ENCODE data around the gene CXCL9.
"Not testable (repeated sequence)": the region's sequence is repeated elsewhere in the genome, so short reads cannot be mapped to it uniquely, and the experiment has no call there.

The CXCL9 gene

DNA sequence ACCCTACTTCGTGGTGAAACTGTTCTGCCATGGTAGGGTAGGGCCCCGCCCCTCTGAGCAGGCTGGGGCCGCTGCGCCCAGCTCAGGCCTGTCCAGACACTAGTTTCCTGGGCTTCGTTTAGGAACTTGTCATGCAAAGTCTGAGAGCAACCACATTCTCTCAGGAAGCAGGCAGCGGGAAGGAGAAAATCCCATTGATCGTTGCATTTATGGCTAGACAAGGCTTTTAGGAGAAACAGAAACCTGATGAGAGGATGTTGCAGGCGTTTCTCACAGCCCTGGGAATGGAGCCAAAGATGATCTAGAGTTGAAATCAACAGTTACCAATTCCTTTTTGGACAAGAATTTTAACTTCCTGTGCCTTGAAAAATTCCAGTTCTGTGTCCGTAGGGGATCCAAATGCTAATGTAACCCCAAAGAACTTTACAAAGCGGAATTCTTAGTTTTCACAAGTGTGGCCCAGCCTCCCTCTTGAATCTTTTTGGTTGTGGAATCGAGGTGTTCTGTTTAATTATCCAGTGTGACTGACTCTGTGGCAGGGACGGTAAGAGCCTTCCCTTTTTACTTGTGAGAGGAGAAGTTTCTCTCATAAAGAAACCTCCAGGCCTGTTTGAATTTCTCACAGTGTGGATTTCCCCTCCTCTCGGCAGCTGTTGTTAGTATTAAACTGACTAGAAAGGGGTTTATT, 4.5 kb upstream of the CXCL9 start:
- DNase-seq (ENCODE audit: low spot score), result no peak

DNA sequence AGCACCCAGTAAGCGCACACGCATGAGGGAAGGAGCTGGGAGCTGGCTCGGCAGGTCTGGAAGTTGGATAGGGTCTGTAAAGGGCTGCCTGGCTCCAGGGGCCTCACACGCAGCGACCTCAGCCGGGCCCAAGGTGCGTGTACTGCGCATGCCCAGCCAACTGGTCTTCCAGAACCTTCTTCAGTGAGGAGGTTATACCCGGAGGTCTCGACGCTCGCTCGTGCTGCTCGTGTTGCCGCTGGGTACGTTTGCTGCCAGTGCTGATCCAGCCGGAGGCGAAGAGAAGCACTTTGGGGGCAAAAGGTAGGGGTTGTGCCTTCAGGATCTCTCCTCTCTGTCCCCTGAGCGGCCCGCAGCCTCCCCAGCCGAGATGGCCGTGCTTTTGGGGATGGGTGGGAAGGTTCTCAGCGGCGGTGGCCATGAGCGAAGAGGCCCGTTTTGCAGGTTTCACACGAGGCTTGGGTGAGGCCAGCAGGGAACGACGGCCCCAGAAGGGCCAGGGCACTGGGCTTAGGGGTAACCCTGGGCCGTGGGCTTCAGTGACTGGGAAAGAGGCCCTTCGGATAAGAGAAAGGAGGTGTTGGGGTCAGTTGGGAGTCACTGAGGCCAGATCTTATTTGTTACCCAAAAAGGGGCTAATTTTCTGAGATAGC, 3.8 kb upstream of the CXCL9 start:
- DNase-seq (ENCODE audit: low spot score), result no peak

DNA sequence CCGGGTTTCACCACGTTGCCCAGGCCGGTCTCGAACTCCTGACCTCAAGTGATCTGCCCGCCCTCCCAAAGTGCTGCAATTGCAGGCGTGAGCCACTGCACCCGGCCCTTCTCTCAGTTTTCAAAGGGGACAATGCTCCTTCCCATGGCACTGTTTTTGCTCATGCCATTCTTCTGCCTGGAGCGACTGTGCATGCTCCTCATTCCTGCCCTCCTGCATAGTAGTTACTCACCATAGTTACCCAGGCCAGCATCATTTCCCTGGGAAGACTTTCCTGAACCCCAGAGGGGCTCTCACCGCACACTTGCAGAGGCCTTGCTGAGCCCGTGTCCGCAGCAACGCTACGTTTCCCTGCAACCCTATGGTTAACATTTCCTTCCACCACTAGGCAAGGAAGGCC, 3.3 kb upstream of the CXCL9 start:
- no peak for DNase-seq (ENCODE audit: low spot score)

DNA sequence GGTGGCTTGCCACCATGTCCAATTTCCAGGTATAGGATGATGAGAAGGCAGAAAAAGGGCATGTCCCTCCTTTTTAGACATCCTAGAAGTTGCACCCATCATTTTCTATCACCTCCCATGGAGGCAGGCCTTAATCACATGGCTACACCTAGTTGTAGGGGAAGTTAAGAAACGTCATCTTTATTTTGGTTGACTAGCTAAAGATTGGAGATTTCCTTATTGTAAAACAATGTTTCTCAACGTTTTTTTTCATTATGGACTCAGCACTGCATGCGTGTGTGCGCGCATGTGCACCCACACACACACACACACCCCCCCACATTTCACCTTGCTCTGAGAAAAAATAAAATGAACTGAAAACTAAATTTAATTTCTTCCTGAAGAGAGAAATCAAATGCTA, 2.0 kb upstream of the CXCL9 start:
- no peak for DNase-seq (ENCODE audit: low spot score)

DNA sequence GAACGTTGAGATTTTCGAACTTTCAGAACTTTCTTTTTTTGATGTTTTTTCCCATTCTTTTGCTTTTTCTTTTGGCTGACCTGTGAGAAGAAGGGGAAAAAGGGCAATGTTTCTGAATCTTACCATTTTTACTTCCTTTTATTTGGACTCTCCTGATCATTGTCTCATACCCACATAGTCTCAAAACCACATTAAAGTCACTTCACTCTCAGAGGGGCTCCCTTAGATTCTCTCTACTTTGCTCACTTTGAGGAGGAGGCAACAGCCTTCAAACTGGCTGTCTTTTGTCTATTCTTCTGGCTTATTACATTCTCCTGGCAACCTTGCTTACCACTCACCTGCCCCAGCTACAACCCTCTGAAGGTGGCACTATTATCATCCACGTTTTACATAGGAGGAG, 3.7 kb downstream of the CXCL9 start:
- no peak for DNase-seq (ENCODE audit: low spot score)

DNA sequence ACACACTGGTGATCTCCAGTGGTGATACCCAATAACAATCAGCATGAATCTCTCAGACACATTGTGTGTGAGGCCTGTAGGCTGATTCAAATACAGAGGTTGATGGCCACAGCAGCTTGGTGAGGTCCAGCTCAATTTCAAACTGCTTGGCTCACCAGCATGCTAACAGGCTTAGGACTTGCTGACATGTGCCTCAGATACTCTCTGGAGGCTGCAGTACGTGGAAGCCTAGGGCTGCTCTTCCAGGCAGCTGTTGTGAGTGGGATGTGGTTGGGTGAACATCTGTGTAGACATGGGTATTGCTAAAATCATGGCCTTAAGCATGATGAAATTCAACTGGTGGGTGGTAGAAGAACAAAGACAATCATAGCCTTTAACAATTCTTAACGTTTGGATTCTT, 4.3 kb downstream of the CXCL9 start:
- no peak for DNase-seq (ENCODE audit: low spot score)

DNA sequence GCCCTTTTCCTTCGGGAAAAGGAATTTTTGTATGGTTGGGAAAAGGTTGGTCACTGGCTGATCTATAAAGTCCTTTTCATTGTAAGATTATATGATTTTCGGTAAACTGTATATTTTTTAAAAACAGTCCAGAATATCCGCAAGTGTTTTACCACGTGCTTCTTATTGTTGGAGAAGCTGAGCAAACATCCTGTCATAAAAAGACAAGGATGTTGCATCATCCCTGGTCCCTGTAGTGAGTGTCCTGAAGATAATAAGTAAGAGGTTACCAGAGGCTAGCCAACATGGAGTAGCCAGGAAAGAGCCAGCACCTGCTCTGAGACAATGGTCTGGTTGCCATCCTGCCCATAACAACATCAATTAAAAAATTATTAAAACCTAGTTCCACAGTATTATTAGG, 5.1 kb downstream of the CXCL9 start:
- peak; percentile 63 for DNase-seq (ENCODE audit: low spot score)

DNA sequence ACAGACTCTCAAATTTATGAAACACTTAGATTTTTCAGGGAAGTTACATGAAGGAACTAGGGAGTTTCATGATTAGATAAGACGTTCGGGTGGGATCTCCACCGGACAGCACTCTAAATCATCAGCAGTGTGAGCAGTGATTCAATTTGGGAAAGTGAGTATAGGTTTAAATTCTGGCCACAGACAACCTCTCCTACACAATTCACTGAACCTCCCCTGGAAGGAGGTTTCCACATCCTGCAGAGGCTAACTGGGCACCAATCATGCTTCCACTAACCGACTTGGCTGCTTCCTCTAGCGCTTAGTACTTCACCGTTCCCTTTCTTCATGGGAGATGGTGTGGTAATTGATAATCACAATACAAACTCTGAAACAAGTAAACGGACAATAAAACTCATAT, 5.6 kb downstream of the CXCL9 start:
- no peak for DNase-seq (ENCODE audit: low spot score)

DNA sequence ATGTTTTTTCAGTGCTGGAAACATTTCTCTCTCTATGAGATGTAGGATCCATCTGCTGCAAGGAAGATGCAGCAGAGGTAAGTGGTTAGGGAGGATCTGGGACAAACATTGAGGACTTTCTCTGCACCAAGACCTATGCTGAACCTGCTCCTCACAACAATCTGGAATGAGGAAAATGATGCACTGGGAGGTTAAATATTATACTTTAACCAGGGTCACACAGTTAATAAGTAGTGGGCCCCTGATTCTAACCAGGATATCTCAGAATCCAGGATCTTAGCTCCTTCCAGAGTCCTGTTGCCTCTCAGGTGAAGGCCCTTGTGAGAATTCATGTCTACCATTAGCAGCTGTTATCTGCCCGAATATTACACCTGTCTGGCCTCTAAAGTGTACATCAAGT, 7.0 kb downstream of the CXCL9 start:
- DNase-seq (ENCODE audit: low spot score), result no peak

DNA sequence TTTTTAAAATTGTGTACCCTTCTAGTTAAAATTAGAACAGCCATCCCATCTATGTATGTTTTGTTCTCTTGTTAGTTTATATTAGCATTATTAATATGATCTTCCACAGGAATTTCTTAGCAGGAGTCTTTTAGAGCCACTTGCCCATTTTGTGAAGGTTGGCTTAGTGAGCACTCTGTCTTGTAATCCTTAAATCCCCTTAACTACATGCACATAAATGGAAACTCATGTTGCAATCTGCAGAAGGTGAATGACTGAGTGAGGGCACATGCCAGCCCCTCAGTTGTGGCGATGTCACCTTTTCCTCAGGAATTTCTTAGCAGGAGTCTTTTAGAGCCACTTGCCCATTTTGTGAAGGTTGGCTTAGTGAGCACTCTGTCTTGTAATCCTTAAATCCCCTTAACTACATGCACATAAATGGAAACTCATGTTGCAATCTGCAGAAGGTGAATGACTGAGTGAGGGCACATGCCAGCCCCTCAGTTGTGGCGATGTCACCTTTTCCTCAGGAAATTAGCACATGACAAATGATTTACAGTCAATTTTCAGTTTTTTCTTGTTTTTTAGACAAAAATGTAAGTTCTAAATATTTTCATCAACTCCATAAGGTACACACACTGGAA, 8.7 kb downstream of the CXCL9 start:
- not testable (repeated sequence) for DNase-seq (ENCODE audit: low spot score)

DNA sequence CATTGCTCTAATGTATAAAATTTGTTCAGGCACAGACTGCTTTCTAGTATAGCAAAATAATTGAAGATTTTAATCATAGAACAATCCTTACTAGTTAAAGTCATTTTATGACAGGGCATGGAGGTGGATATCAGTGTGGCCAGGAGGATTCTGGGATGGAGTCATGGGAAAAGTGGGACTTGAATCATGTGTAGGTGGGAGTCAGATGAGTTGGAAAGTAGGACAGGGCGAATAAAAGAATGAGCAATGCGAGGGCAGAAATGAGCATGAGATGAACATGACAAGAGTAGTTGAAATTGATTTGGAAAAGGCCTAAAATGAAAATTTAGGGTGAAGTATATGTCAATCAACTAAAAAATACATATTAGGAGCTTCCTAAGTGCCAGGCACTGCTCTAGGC, 9.4 kb downstream of the CXCL9 start:
- DNase-seq (ENCODE audit: low spot score), result no peak

DNA sequence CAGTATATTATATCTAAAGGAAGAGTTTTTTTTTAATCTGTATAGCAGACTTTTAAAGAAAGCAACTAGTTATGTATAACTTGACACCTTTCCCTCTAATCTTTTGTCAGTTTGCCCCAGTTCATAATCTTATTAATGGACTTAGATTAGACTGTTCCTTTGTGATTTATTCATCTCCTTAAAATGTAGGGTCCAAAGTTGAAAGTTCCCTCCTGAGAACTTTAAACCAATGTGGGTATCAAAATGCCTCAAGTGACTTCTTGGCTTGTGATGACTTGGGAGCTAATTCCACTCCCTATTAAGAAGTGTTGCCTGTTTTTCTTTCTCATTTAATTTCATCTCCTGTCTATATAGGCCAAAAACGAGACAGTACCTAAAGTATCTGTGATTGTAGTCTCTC, 10.2 kb downstream of the CXCL9 start:
- no peak for DNase-seq (ENCODE audit: low spot score)

DNA sequence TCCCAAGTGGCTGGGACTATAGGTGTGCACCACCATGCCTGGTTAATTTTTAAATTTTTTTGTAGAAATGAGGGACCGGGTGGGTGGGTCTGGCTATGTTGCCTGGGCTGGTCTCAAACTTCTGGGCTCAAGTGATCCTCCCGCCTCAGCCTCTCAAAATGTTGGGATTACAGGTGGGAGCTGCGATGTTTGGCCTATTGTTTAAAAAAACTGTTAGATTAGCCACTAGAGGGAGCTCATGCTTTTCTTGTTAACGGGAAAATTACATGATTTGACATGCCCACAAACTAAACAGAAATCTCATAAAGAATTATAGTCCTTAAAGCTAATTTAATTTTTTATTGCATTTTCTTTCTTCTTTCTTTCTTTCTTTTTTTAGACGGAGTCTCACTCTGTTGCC, 11.6 kb downstream of the CXCL9 start:
- DNase-seq (ENCODE audit: low spot score), result peak; percentile 75

DNA sequence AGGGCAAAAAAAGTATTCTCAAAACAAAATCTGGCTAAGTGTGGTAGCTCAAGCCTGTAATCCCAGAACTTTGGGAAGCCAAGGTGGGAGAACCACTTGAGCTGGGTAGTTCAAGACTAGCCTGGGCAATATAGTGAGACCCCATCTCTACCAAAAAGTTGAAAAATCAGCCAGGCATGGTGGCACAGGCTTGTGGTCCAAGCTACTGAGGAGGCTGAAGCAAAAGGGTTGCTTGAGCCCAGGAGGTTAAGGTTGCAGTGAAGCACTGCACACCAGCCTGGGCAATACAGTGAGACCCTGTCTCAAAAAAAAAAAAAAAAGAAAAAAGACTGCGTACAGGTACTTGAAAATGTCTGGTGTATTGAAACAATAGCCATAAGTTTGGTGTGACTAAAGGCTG, 14.8 kb downstream of the CXCL9 start:
- DNase-seq (ENCODE audit: low spot score), result no peak

DNA sequence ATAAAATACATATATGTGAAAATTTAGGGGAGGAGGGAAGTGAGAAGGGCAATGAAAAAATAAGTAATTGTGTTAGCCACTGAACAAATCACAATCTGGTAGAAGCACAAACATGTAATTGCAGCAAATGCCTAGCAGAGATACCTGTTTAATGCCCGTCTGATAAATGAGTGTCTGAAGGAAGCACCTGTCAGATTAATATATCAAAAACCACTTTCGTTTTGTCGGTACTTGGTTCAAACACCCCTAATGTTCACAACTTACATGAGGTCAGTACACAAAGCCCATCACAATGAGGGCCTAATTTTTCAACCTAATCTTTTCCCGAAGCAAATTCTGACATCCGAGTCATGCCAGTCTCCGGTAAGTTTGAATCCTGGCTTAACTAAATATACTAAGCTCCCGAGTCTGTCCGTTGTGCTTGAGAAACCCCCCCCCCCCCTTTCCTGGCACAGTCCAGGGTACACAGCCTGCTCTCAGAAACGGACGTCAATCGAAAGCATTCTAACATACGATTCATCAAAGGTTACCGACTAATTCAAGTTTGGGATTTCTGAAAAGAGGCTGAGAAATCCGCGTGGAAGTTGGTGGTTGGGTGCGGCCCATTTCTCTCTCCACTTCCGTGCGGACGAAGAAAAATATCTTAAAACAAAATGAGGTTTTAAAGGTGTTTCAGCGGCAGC, 17.3 kb downstream of the CXCL9 start:
- DNase-seq (ENCODE audit: low spot score), result peak; percentile 19

DNA sequence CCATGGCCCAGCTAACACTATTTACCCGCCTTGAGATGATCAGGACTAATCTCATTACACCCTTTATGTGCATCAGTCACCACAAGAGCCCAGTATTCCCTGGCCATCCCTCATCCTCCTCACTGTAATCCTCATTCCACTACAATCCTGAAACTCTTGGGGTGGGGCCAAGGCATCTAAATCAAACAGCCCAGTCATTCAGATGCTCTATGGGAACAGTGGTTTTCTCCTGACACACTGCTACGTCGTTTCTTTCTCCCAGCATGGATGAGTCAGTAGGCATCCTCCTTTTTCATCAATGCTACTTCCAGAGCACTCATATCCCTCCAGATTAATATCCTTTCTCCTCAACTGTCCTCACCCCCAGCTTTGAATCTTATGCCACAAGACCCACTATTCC, 22.2 kb downstream of the CXCL9 start:
- DNase-seq (ENCODE audit: low spot score), result peak; percentile 77

DNA sequence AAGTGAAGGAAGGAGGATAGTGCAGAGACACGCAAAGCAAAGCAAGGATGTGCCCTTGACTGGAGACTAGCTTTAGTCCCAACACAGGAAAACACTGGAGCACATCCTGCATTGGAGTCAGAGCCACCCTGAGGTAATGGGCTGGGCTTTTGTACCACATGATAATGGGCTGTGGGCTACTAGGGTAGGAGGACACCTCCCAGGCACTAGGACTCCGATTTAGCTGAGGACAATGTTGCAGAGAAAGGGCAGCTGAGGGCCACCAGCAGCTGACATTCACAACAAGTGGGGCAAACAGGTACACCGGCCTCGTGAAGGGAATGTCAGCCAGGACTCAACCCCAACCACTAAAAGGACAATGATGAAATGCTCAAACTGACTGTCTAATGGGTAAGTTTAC, 26.7 kb downstream of the CXCL9 start:
- DNase-seq (ENCODE audit: low spot score), result no peak

DNA sequence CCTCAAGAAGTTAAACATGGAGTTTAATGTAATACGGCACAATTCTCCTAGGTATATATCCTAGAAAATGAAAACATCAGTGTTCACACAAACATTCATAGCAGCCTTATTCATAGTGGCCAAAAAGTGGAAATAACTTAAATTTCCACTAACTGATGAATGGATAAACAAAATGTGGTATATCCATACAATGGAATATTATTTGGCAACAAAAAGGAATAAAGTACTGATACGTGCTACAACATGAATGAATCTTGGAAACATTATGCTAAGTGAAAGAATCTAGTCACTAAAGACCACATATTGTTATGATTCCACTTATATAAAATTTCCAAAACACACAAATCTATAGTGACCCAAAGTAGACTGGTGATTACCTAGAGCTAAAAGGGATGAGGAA, 31.1 kb downstream of the CXCL9 start:
- no peak for DNase-seq (ENCODE audit: low spot score)

DNA sequence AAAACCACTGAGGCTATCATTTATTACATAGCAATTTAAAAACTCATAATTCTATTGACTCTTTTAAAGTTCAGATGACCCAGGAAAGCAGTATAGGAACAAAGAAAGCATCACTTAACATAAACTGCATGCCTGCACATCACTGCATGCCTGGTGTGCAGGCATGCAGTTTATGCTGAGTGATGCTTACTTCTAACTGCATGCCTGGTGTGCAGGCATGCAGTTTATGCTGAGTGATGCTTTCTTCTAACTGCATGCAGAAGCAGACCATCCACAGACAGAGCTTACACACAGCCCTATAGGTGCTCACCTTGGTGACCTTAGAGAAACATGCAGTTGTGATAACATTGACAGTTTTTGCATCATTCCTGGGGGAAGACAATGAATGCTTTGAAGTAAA, 33.5 kb downstream of the CXCL9 start:
- DNase-seq (ENCODE audit: low spot score), result no peak

DNA sequence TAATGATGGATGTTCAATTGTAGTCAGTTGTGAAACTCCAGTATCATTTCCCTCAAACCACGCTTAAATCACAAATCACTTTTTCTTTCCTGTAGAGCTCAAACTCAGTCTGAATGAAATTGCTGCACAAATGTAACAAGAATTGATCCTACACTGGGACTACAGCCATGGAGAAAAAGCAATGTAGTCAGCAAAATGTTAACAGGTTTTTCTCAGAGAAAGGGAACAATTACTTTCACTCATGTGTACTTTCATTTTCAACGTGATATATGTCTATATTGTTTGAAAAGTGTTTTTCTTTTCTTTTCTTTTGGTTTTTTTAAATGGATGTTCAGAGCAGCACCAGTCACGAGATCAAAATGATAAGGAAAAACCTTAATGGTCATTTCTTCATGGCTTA, 39.2 kb downstream of the CXCL9 start:
- no peak for DNase-seq (ENCODE audit: low spot score)

DNA sequence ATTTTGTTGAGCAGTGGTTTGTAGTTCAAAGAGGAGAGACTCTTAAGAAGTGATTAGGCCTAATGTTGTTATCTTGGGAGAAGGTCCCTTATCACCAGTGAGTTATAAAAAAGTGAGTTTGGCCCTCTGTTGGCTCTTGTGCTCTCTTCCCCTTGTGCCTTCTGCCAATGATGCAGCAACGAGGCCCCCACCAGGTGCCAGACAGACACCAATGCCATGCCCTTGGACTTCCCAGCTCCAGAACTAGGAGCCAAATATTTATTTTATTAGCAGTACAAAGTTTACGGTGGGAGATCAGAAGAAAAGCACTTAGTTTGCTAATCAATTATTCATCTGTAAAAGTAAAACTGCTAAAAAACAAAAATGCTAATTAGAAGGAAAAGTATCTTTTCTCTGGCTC, 43.8 kb downstream of the CXCL9 start:
- DNase-seq (ENCODE audit: low spot score), result no peak

DNA sequence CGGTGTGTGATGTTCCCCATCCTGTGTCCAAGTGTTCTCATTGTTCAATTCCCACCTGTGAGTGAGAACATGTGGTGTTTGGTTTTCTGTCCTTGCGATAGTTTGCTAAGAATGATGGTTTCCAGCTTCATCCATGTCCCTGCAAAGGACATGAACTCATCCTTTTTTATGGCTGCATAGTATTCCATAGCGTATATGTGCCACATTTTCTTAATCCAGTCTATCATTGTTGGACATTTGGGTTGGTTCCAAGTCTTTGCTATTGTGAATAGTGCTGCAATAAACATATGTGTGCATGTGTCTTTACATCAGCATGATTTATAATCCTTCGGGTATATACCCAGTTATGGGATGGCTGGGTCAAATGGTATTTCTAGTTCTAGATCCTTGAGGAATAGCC, 45.2 kb downstream of the CXCL9 start:
- not testable (repeated sequence) for DNase-seq (ENCODE audit: low spot score)

DNA sequence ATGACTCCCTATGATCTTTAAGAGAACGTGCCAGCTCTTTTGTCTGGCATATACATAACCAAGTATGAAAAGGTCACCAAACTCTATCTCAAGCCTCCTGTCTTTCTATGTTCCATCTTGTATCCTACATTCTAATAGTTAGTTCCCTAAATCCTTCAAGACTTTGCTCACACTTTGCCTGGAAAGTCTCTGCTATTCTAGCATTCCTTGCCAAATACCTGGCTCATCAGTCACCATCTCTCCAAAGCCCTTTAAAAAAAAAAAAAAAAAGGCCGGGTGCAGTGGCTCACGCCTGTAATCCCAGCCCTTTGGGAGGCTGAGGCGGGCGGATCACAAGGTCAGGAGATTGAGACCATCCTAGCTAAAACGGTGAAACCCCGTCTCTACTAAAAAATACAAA, 48.8 kb downstream of the CXCL9 start:
- not testable (repeated sequence) for DNase-seq (ENCODE audit: low spot score)
